Effector memory CD4-positive, alpha-beta T cell (primary cell): ENCODE results near the gene DIP2C.

Experiments used
- DNase-seq, 3 donors: peaks; one replicate each; pipeline ENCODE4 v3.0.0-alpha.2; 2020
- H3K27ac ChIP-seq: 2 replicates; pipeline ENCODE4 v1.7.0; 2013; ENCODE audit warnings: mild to moderate bottlenecking, low read length, moderate library complexity; ENCODE audit not compliant: insufficient read depth, poor library complexity, severe bottlenecking
- H3K27me3 ChIP-seq: replicated peaks from 2 replicates; pipeline ENCODE4 v1.7.0; 2013; ENCODE audit warnings: mild to moderate bottlenecking, low read length; ENCODE audit not compliant: insufficient read depth, control insufficient read depth, poor library complexity, severe bottlenecking
- H3K36me3 ChIP-seq: 2 replicates; pipeline ENCODE4 v1.7.0; 2013; ENCODE audit warnings: mild to moderate bottlenecking, low read length, moderate library complexity; ENCODE audit not compliant: control insufficient read depth, insufficient read depth
- H3K4me1 ChIP-seq: 2 replicates; pipeline ENCODE4 v1.7.0; 2013; ENCODE audit warnings: low read length, mild to moderate bottlenecking; ENCODE audit not compliant: control insufficient read depth, insufficient read depth, poor library complexity, severe bottlenecking
- H3K4me3 ChIP-seq: 2 replicates; pipeline ENCODE4 v1.7.0; 2013; ENCODE audit warnings: low read length, low read depth, mild to moderate bottlenecking; ENCODE audit not compliant: insufficient read depth, poor library complexity, severe bottlenecking
- H3K9me3 ChIP-seq: 2 replicates; pipeline ENCODE4 v1.7.0; 2013; ENCODE audit warnings: mild to moderate bottlenecking, low read length, moderate library complexity; ENCODE audit not compliant: control insufficient read depth

DIP2C gene

GRCh38 chr10:541750-542371 is 147.6 kb downstream of the DIP2C start:
- no peak overlapping the region for H3K27ac ChIP-seq
- no peaks in the 10 kb centered on the region for H3K36me3 ChIP-seq

GRCh38 chr10:541041-541440 is 148.4 kb downstream of the DIP2C start:
- no peak for DNase-seq
- H3K27me3 ChIP-seq: no peaks in the 10 kb centered on the region
- no peaks in the 10 kb centered on the region for H3K36me3 ChIP-seq
- no peak overlapping the region for H3K4me3 ChIP-seq
- no peaks in the 10 kb centered on the region for H3K4me1 ChIP-seq
- H3K27ac ChIP-seq: no peak overlapping the region
- H3K9me3 ChIP-seq: no peaks in the 10 kb centered on the region

More at GRCh38 chr10:541750-542371, 147.6 kb downstream of the DIP2C start:
- Histone ChIP-seq H3K27me3 (peaks cover under 1% of the 10 kb centered on the region), H3K4me3 (no peak overlapping the region), H3K9me3 (no peaks in the 10 kb centered on the region), H3K4me1 (no peaks in the 10 kb centered on the region)
- no peak for DNase-seq

GRCh38 chr10:538895-539294 is 150.6 kb downstream of the DIP2C start:
- no peak for DNase-seq
- Histone ChIP-seq H3K36me3 (no peaks in the 10 kb centered on the region), H3K9me3 (no peaks in the 10 kb centered on the region), H3K27ac (no peak overlapping the region), H3K27me3 (no peaks in the 10 kb centered on the region), H3K4me3 (no peak overlapping the region), H3K4me1 (no peaks in the 10 kb centered on the region)

GRCh38 chr10:536935-537334 is 152.5 kb downstream of the DIP2C start:
- H3K4me1 ChIP-seq: no peaks in the 10 kb centered on the region
- H3K36me3 ChIP-seq: no peaks in the 10 kb centered on the region
- H3K27me3 ChIP-seq: no peaks in the 10 kb centered on the region
- no peaks in the 10 kb centered on the region for H3K9me3 ChIP-seq
- no peak overlapping the region for H3K4me3 ChIP-seq
- no peak for DNase-seq
- no peak overlapping the region for H3K27ac ChIP-seq

- no peaks in the 10 kb centered on the region for H3K4me1 ChIP-seq
Observed at GRCh38 chr10:536371-536925, 153.0 kb downstream of the DIP2C start.

GRCh38 chr10:535952-536351 is 153.5 kb downstream of the DIP2C start:
- H3K27me3 ChIP-seq: no peaks in the 10 kb centered on the region

More at GRCh38 chr10:536371-536925, 153.0 kb downstream of the DIP2C start:
- Histone ChIP-seq H3K9me3 (no peaks in the 10 kb centered on the region), H3K36me3 (no peaks in the 10 kb centered on the region), H3K4me3 (no peak overlapping the region), H3K27me3 (no peaks in the 10 kb centered on the region), H3K27ac (no peak overlapping the region)
- no peak for DNase-seq

GRCh38 chr10:535051-535450 is 154.4 kb downstream of the DIP2C start:
- Histone ChIP-seq H3K36me3 (no peaks in the 10 kb centered on the region), H3K27ac (no peak overlapping the region), H3K9me3 (no peaks in the 10 kb centered on the region), H3K27me3 (no peaks in the 10 kb centered on the region), H3K4me1 (no peaks in the 10 kb centered on the region), H3K4me3 (no peak overlapping the region)
- DNase-seq: no peak

More at GRCh38 chr10:535952-536351, 153.5 kb downstream of the DIP2C start:
- H3K9me3 ChIP-seq: no peaks in the 10 kb centered on the region
- DNase-seq: no peak
- H3K4me3 ChIP-seq: no peak overlapping the region
- no peaks in the 10 kb centered on the region for H3K4me1 ChIP-seq
- H3K27ac ChIP-seq: no peak overlapping the region
- no peaks in the 10 kb centered on the region for H3K36me3 ChIP-seq

- Histone ChIP-seq H3K36me3 (no peaks in the 10 kb centered on the region), H3K9me3 (no peaks in the 10 kb centered on the region), H3K27me3 (no peaks in the 10 kb centered on the region), H3K4me3 (no peak overlapping the region), H3K4me1 (no peaks in the 10 kb centered on the region), H3K27ac (no peak overlapping the region)
- no peak for DNase-seq
Observed at GRCh38 chr10:534047-534566, 155.4 kb downstream of the DIP2C start.

- Histone ChIP-seq H3K36me3 (no peaks in the 10 kb centered on the region), H3K27ac (no peak overlapping the region), H3K4me1 (no peaks in the 10 kb centered on the region), H3K27me3 (no peaks in the 10 kb centered on the region), H3K4me3 (no peak overlapping the region), H3K9me3 (no peaks in the 10 kb centered on the region)
- no peak for DNase-seq
Observed at GRCh38 chr10:533611-534010, 155.9 kb downstream of the DIP2C start.

- H3K4me3 ChIP-seq: no peak overlapping the region
- no peaks in the 10 kb centered on the region for H3K27me3 ChIP-seq
- DNase-seq: no peak
- no peaks in the 10 kb centered on the region for H3K9me3 ChIP-seq
- H3K4me1 ChIP-seq: no peaks in the 10 kb centered on the region
- no peaks in the 10 kb centered on the region for H3K36me3 ChIP-seq
- no peak overlapping the region for H3K27ac ChIP-seq
Observed at GRCh38 chr10:533186-533585, 156.3 kb downstream of the DIP2C start.
